ENCODE measurements around the gene KIF5B.
"Not testable (repeated sequence)": the region's sequence is repeated elsewhere in the genome, so short reads cannot be mapped to it uniquely, and the experiment has no call there.

KIF5B gene

GRCh38 chr10:32059472-32059871 lies 3.2 kb upstream of the KIF5B start:
- no peak for DNase-seq

GRCh38 chr10:32057036-32057372 lies 779 bp upstream of the KIF5B start:
- no peak for DNase-seq

GRCh38 chr10:32055478-32056135 lies 618 bp downstream of the KIF5B start:
- DNase-seq, result peak; percentile 27

- no peak for DNase-seq
Observed at GRCh38 chr10:32054094-32054493, 2.1 kb downstream of the KIF5B start.

- not testable (repeated sequence) for DNase-seq
Observed at GRCh38 chr10:32053392-32053791, 2.8 kb downstream of the KIF5B start.

GRCh38 chr10:32051926-32052325 lies 4.3 kb downstream of the KIF5B start:
- DNase-seq, result no peak

- no peak for DNase-seq
Observed at GRCh38 chr10:32050177-32050576, 6.0 kb downstream of the KIF5B start.

GRCh38 chr10:32049113-32049512 lies 7.1 kb downstream of the KIF5B start:
- no peak for DNase-seq

GRCh38 chr10:32048282-32048681 lies 7.9 kb downstream of the KIF5B start:
- no peak for DNase-seq

GRCh38 chr10:32047881-32048280 lies 8.3 kb downstream of the KIF5B start:
- DNase-seq, result no peak

GRCh38 chr10:32046151-32046550 lies 10.1 kb downstream of the KIF5B start:
- DNase-seq, result no peak

GRCh38 chr10:32042730-32043129 lies 13.5 kb downstream of the KIF5B start:
- DNase-seq, result not testable (repeated sequence)

- DNase-seq, result no peak
Observed at GRCh38 chr10:32041290-32042028, 14.8 kb downstream of the KIF5B start.

- no peak for DNase-seq
Observed at GRCh38 chr10:32039734-32040133, 16.5 kb downstream of the KIF5B start.

GRCh38 chr10:32038777-32039176 lies 17.4 kb downstream of the KIF5B start:
- no peak for DNase-seq

- no peak for DNase-seq
Observed at GRCh38 chr10:32036922-32037321, 19.3 kb downstream of the KIF5B start.

GRCh38 chr10:32035038-32035437 lies 21.2 kb downstream of the KIF5B start:
- DNase-seq, result no peak

- DNase-seq, result no peak
Observed at GRCh38 chr10:32033171-32033570, 23.1 kb downstream of the KIF5B start.

GRCh38 chr10:32031920-32032319 lies 24.3 kb downstream of the KIF5B start:
- DNase-seq, result no peak

- DNase-seq, result no peak
Observed at GRCh38 chr10:32031424-32031823, 24.8 kb downstream of the KIF5B start.

- DNase-seq, result no peak
Observed at GRCh38 chr10:32028710-32029109, 27.5 kb downstream of the KIF5B start.

GRCh38 chr10:32023264-32023663 lies 33.0 kb downstream of the KIF5B start:
- no peak for DNase-seq

- DNase-seq, result no peak
Observed at GRCh38 chr10:32017044-32017443, 39.2 kb downstream of the KIF5B start.

GRCh38 chr10:32015386-32015785 lies 40.8 kb downstream of the KIF5B start:
- DNase-seq, result no peak

- no peak for DNase-seq
Observed at GRCh38 chr10:32007026-32007425, 49.2 kb downstream of the KIF5B start.

Measured in 8988T (cell line).